ELF-1 (cell line): ENCODE results near the gene ZC3H7B.
"Not testable (repeated sequence)": the region's sequence is repeated elsewhere in the genome, so short reads cannot be mapped to it uniquely, and the experiment has no call there.

ENCODE experiments used
- DNase-seq: peaks from one replicate; pipeline ENCODE4 v3.0.0-alpha.2; 2016; ENCODE audit warnings: low read depth, low spot score

The ZC3H7B gene, protein sequence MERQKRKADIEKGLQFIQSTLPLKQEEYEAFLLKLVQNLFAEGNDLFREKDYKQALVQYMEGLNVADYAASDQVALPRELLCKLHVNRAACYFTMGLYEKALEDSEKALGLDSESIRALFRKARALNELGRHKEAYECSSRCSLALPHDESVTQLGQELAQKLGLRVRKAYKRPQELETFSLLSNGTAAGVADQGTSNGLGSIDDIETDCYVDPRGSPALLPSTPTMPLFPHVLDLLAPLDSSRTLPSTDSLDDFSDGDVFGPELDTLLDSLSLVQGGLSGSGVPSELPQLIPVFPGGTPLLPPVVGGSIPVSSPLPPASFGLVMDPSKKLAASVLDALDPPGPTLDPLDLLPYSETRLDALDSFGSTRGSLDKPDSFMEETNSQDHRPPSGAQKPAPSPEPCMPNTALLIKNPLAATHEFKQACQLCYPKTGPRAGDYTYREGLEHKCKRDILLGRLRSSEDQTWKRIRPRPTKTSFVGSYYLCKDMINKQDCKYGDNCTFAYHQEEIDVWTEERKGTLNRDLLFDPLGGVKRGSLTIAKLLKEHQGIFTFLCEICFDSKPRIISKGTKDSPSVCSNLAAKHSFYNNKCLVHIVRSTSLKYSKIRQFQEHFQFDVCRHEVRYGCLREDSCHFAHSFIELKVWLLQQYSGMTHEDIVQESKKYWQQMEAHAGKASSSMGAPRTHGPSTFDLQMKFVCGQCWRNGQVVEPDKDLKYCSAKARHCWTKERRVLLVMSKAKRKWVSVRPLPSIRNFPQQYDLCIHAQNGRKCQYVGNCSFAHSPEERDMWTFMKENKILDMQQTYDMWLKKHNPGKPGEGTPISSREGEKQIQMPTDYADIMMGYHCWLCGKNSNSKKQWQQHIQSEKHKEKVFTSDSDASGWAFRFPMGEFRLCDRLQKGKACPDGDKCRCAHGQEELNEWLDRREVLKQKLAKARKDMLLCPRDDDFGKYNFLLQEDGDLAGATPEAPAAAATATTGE

DNA sequence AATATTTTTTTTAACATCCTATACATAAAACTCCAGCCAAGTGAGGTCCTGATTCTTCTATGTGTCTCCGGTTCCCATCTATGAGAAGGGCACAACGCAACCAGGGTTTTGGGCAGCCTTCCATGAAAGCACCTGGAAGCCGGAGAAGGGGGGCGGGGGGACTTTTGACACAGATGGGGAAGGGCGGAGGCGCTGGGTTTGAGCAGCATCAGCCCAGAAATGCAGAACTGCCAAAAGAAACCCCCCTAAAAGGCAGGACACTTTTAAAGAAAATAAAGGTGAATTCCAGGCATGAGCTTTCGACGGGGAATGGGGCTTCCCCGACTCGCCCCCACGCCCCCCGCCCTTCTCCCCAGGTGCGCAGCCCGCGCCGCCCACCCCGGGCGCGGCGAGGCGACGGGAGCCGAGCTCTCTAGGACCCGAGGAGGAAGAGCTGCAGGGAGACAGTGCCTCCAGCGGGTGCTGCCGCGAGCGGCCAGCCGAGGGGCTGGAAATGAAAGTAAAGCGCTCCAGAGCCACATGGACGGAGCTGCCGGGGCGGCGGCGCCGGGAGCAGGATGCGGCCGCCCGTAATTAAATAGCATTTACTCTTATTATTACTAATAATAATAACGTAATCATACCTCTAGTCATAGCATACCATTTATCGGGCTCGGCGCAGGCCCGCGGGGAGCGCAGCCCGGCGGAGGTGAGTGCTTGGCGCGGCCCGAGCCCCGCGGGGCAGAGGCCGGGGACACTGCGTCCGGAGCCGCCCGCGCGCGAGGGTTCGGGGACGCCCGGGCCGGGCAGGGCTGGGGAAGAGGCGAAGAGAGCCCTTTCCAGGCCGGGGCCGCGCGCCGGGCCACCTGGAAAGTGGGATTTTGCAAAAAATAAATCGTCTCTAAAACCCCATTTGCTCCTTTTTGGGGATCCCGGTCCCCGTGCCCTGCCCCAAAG is at the start of gene ZC3H7B:
Gene ZC3H7B (plus strand): TSS at position 441 of the 936 bp plus-strand sequence. CDS start 19,136 bp downstream, outside the sequence.
- peak; percentile 81 for DNase-seq

DNA sequence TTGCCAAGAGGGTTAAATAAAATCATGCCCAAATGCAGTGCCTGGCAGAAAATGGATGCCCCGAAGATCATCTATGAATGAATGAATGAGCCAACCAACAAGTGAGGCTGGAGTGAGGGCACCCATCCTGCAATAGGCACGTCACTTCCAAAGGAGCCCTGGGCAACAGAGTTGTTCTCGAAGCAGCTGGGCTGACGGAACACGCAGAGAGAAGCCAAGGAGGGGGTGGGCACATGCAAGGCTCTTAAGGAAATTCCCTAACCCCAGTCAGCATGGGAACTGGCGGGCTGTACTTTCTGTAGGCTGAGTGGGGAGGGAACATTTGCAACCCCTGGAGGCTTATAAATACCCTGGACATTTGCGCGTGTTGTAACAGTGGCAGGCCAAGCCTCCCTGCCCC is 49.0 kb upstream of the ZC3H7B start:
- DNase-seq: no peak

DNA sequence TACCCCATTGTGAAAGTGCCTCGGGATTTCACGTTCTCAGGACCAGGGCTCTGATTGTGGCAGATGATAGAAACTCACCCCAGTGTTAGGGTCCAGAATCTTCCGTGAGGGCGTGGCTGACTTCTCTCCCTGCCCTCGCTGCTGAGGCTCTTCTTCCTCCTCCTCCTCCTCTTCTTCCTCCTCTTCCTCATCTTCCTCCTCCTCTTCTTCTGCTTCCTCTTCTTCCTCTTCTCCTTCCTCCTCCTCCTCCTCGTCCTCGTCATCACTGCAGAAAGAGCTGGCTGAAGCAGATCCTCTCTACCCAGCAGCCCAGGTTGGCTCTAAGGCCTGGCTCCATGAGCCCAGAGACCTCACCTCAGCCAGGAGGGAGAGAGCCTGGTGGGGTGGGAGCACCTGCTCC is 47.1 kb upstream of the ZC3H7B start:
- no peak for DNase-seq

DNA sequence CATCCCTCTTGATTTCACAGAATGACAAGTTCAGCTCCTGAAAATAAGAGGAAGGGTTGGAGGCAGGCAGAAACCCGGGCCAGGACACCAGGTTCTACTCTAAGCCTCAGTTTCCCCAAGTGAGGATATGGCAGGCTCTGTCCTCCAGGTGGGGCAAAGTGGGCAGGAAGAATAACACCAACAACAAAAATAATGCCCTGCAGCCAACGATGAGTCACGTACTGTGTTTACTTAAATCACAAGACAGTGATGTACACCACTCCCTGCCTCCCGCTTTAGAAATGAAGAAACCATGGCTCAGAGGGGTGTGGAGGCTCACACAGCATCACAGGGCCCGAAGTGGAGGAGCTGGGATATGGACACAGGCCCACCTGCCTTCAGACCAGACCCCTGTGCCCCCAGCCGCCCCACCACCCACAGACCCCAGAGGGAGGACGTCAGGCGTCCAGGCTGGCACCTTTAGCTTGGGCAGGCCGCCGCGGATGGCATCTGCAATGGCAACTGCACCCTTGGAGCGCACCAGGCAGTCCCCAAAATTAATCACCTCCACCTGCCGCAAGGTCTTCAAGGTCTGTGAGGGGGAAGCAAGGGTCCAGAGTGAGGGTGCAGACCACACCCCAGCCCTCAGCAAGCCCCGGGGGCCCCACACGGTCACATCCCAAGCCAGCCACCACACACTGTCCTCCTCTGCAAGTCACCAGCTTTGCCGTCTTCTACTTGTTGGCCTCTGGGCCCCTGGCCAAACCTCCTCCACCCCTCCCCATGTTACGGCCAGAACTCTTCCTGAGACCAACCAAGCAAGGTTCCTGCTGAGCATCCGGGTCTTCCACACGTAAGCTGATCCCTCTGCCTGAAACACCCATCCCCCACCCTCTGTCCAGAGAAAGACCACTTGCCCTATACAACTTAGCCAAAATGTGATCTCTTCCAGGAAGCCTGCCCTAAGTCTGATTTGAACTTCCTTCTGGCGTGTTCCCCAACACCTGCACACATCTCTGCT is 44.8 kb upstream of the ZC3H7B start:
- peak; percentile 44 for DNase-seq

DNA sequence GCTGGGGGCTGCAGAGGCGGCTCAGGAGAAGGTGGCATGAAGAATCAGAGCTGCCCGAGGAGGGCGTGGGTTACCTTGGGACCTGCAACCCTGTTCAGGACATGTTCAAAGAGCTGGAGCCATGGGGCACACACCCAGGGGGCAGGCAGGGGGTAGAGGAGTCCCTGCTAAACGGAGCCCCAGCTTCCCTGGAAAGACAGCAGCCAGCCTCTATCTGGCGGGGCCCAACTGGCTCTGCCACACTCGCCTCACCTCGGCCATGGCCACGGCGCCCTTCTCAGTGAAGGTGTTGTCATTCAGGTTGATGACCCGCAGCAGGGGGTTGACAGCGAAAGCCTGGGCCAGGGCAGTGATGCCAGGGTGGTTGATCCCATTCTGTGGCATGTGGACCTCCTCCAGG is 43.6 kb upstream of the ZC3H7B start:
- no peak for DNase-seq

DNA sequence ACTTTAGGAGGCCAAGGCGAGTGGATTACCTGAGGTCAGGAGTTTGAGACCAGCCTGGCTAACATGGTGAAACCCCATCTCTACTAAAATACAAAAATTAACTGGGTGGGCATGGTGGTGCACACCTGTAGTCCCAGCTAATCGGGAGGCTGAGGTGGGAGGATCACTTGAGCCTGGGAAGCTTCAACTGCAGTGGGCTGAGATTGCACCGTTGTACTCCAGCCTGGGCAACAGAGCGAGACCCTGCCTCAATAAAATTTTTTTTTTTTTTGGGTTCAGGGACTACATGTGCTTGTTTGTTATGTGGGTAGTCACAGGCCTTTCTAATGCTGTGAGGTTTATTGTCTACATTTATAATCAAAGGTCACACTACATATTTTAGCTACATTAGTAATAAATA is 41.6 kb upstream of the ZC3H7B start:
- not testable (repeated sequence) for DNase-seq

DNA sequence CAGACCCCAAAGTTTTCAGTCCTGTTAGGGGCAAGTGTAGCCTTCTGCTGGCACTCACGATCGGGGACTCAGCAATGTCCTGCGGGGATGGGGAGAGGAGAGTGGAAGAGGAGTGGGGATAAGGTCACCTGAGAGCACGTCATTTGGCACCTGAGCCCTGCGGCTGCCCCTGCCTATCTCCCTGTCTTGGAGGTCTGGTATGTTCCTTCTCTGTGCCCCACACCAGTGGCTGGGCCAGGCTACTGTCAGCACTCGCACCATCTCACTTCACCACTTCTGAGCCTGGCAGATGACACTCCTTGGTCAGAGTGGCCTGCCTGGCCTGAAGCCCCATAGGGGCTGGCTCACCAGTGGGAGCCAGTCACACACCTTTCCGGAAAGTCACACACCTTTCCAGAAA is 40.5 kb upstream of the ZC3H7B start:
- no peak for DNase-seq

DNA sequence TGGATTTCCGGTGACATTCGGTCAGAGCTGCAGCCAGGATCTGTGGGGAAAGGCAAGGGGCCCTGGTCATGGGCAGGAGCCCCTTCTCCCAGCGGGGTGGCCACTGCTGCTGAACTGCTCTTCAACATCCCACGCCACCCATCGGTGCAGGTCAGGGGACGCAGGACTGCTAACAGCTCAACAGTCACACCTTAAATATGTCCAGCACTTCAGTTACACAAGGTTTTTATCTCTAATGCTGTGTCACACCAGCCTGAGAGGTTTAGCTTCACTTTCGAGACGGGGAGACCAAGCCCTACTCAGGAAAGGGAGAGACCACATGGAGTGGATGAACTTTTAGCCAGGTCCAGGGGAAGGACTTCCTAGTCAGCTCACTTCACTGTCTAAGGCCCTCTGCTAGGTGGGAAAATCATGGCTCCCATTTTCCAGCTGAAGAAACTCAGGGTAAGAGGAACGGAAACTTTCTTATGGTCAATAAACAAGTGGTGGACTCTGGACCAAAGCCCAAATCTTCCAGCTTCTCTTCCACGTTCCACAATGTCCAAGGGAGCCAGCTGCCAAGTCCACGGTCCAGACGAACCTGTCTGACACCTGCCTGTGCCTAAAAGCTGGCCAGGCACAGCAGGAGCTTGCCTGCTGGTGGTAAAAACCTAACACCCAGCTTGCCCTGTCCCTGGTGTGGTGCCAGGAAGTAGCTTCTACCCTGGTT is 39.6 kb upstream of the ZC3H7B start:
- DNase-seq: no peak

DNA sequence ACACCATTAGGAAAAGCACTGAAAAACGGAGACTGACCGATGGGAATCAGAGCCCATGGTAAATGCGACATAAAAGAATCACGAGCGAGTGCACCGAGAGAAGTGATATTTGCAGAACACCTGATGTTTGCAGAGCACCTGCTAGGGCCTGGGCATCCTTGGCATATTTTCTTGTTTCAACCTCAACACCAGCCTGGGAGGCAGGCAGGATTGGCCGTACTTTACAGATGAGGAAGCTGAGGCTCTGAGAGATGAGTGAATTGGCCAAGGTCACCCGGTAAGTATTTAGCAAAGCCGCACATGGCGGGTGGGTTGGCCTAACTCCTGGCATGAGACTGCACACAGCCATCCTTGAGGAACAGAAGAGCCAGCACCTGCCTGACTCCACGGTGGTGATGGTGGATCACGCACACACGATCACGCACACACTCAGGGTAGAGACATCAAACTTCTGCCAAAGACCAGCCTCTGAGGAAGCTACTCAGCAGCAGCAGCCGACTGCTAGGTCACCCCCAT is 39.0 kb upstream of the ZC3H7B start:
- DNase-seq: no peak

DNA sequence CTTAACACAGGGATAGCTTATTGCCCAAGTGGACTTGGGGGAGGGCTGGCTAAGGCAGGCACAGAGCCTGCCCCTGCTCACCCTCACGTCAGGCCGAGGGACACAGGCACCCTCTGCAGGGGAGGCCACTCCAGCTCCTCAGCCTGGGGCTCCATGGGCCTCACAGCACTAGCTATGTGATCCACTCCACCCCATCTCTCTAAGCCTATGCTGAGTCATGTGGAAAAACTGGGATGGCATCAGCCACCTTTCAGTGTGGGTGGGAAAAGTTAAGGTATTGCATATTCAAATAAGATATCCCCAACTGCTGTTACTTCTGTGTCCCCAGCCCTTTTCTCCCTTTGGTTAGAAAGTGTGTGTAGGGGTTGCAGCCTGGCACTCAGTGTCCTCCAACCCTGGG is 37.6 kb upstream of the ZC3H7B start:
- no peak for DNase-seq

DNA sequence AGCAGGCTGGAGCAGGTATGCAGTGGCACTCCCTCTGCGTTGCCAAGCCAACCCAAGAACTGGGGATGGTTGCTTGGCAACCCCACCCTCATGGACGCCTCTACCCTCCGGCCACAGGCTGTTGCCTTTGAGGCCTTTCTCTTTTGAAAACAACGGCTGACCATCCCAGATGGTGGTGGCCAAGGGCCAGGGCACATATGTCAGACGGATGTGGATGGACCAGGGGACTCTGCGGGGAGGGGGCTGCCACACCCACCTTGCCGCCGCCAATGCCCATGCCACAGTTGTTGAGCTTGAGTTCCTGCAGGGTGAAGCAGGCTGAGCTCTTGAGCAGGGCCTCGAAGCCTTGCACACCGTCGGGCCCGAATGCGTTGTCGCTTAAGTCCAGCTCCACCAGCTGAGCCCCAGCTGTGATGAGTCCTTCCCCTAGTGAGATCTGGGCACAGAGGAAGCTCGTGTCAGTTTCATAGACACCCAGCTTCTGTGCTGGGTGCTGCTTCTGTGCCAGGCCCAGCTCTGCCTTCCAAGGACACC is 36.9 kb upstream of the ZC3H7B start:
- DNase-seq: no peak

DNA sequence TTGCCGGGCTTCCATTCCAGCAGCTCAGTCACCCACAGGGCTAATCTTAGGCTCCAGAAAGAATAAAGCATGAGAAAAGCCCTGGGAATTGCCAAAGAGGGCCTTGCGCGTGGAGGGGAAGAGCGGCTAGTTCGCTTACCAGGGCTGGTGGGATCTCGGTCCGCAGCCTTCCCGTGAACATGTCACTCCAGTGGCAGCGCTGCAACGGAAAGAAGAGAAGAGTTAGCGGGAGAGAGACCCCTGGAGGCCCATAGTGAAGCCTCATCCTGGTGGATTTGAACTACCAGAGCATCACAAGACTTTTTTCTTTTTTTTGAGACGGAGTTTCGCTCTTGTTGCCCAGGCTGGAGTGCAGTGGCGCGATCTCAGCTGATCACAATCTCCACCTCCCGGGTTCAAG is 33.4 kb upstream of the ZC3H7B start:
- no peak for DNase-seq

DNA sequence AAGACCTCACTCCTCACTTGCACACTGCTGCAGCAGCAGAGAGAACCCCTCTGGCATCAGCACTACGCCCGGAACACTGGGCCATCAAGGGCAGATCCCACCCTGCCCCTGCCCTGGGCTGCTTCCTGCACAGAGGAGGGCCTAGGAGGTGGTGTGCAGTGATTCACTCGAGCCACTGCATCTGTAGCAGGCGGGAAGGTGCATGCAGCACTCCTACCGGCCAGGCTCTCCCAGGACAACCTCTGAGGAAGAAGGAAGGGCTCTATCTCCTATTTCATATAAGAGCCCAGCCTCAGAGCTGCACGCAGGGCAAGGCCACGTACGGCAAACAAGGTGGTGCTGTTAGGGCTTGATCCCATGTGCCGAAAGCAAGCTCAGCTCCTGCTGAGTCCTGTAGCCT is 29.5 kb upstream of the ZC3H7B start:
- DNase-seq: peak; percentile 16

DNA sequence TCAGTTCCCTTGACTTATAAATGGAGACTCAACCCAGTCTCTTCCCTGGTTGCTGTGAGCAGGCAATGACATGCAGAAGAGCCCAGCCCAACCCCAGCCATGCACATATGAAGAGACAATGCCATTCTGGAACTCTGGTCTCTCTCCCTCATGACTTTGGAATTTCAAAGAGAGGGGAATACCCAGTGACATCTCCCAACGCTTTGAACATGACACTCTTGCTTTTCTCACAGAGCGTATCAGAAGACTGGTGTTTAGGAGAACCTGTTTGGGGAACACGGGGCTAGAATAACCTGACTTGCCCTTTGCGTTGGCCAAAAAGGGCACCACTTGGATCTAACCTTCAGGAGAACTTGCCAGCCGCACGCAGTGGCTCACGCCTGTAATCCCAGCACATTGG is 28.2 kb upstream of the ZC3H7B start:
- no peak for DNase-seq

DNA sequence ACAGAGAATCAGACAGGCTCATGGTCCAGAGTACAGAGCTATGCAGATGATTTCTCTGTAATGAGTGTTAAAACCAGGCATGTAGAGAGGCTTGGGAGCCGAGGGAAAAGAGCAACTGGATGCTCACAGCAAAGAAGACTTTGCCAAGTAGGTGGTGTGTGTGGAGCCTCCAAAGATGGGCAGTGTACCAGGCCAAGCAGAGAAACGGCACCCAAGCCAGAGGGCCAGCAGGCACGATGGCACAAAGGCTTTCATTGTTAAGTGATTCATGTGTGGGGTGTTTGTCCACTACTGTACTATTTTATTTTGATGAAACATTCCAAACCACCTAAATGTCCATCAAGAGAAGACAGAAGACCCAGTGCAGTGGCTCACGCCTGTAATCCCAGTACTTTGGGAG is 26.5 kb upstream of the ZC3H7B start:
- no peak for DNase-seq

DNA sequence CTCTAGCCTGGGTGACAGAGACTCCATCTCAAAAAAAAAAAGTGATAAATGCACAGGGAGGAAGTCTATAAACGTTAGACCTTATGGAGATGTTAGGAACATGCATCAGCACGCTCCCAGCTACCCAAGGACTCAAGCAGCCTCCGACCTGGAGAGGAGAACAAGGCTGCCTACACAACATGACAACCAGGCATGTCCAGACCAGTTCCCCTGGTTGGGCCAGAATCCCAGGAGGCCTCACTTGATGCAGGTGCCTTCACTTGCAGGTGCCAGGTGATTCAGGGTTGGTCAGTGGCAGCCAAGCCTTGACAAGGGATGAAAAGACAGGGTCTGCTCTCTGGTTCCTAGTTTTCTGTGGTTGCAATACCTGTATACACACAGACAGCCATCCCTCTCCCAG is 21.3 kb upstream of the ZC3H7B start:
- no peak for DNase-seq

DNA sequence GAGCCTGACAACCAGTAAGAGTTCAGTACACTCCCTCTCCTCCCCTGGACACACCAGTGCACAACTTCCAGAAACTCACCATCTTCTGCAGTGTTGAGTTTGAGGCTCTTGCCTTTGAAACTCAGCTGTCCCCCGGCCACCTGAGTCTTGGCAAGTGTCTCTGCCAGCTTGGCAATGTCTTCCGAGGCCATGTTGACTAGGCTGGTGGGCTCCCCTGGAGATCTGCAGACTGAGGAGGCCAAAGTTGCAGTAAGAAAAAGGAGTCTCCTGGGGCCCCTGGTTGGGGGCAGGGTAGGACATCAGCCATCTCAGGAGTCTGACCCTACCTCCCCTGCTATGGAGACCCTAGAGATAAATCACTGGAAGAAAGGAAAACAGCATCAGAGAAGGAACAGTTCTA is 20.5 kb upstream of the ZC3H7B start:
- no peak for DNase-seq

DNA sequence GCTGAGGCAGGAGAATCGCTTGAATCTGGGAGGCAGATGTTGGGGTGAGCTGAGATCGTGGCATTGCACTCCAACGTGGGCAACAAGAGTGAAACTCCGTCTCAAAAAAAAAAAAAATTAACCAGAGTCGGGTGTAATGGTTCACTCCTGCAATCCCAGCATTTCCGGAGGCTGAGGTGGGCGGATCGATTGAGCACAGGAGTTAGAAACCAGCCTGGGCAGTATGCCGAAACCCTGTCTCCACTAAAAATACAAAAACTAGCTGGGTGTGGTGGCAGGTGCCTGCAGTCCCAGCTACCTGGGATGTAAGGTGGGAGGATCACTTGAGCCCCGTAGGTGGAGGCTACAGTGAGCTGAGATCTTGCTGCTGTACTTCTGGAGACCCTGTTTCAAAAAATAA is 16.9 kb upstream of the ZC3H7B start:
- DNase-seq: no peak

DNA sequence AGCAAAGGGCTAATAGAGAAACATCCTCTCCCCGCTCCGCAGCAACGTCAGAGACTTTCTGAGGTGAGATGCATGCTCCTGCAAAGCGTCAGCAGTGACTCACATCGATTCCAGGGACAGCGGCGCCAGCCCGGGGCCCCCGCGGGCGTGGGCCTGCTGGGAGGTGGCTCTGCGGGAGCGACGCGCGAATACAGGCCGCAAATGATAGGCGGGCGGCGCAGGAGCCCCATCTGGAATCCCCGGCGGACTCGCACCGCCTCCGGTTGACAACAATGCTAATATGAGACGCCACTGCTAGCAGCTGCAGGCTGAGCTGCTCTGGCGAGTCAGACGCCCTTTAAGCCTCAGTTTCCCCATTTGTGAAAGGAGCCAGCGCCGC is 15.9 kb upstream of the ZC3H7B start:
- peak; percentile 90 for DNase-seq
